Measurements from ENCODE around the gene NCAPH2. TPM values are rescaled to one million over a fixed set of nuclear protein-coding genes. Genes with fewer than 3 reads are reported as not detected.
A peak's percentile ranks its signal among the peaks of the same experiment; 100 is the strongest.

Gene NCAPH2
- total and polyA plus RNA-seq, 2 of the 13 experiments (the other 11 are each of a cell fraction or from before 2014, with no cell fraction given): 28.1 to 64.4 TPM

GRCh38 chr22:50569896-50570535, 62.0 kb downstream of the NCAPH2 start (continued):
- TF ChIP-seq MLXIP (CRISPR knock-in tag; IDR thresholded peaks at IDR 0.05; ENCODE audit: borderline replicate concordance) (no peak), GFI1 (CRISPR knock-in tag; IDR thresholded peaks at IDR 0.05; ENCODE audit: borderline replicate concordance) (no peak)

GRCh38 chr22:50570861-50571260, 62.8 kb downstream of the NCAPH2 start:
- DNase-seq (ENCODE audit: low spot score) (no peak), ATAC-seq (no peak), FAIRE-seq (no peak)
- ChIA-PET CTCF (ENCODE audit: low intra/inter-chr PET ratio, low total read pairs) (no interaction called here), POLR2A (interaction anchor here (1.2 to 3.2 kb wide), 2 partner anchors 11 to 51 kb away, joined by 4 to 30 read pairs; partner anchors contain the start of gene CHKB)
- intact Hi-C loops (cut with micrococcal nuclease; ENCODE audit: unreplicated experiment) (no loop called here), in situ Hi-C loops (cut with HindIII; ENCODE audit: extremely low pct_ligation_motif_present, low pct_unique_long_range_greater_than_20kb) (no loop called here)
- Histone ChIP-seq H2AFZ (ENCODE audit: low read length) (no peak overlapping the region), H3K4me1 (ENCODE audit: insufficient read depth, low read length) (peaks cover 29% of the 10 kb centered on the region), H3K4me2 (ENCODE audit: low read depth, low read length) (no peak overlapping the region), H4K20me1 (ENCODE audit: insufficient read depth, low read length) (no peaks in the 10 kb centered on the region), H3K9ac (ENCODE audit: insufficient read depth, low read depth, low read length) (no peak overlapping the region), H3K27ac (ENCODE audit: extremely low read length, insufficient read depth, low read length) (no peak overlapping the region), H3K9me3 (ENCODE audit: low read length) (no peaks in the 10 kb centered on the region), H3K27me3 (ENCODE audit: control insufficient read depth in 1 of 2, insufficient read depth in 2 of 2, low read length in 2 of 2) (no peaks in the 10 kb centered on the region), H3K79me2 (ENCODE audit: insufficient read depth, low read length) (no peaks in the 10 kb centered on the region), H3K4me3 (replicated peaks in 1 of 3; ENCODE audit: insufficient read depth in 1 of 3, low read depth in 2 of 3, low read length in 3 of 3) (no peak overlapping the region), H3K36me3 (replicated peaks in 1 of 2; ENCODE audit: control insufficient read depth in 1 of 2, insufficient read depth in 2 of 2, low read length in 2 of 2) (peaks cover 4 to 5% of the 10 kb centered on the region in 2 experiments; a peak in 2 of 5 replicates)
- no TSS peak for BruUV-seq (replicated peaks)
- TF ChIP-seq E2F5 (CRISPR knock-in tag; conservative IDR thresholded peaks at IDR 0.05) (no peak), ZNF687 (CRISPR knock-in tag; IDR thresholded peaks at IDR 0.05) (0 out of 2 replicates have a peak, but pooled peaks have one; percentile 2), FOXO4 (CRISPR knock-in tag; conservative IDR thresholded peaks at IDR 0.05) (0 out of 2 replicates have a peak, but pooled peaks have one; percentile 29)
- WGBS (ENCODE audit: low lambda C conversion rate): 92% methylated on average over 7 of the region's 12 CpGs

Data from HepG2 (cell line).